Measurements from ENCODE around the gene ARPC5L.

Gene ARPC5L

DNA sequence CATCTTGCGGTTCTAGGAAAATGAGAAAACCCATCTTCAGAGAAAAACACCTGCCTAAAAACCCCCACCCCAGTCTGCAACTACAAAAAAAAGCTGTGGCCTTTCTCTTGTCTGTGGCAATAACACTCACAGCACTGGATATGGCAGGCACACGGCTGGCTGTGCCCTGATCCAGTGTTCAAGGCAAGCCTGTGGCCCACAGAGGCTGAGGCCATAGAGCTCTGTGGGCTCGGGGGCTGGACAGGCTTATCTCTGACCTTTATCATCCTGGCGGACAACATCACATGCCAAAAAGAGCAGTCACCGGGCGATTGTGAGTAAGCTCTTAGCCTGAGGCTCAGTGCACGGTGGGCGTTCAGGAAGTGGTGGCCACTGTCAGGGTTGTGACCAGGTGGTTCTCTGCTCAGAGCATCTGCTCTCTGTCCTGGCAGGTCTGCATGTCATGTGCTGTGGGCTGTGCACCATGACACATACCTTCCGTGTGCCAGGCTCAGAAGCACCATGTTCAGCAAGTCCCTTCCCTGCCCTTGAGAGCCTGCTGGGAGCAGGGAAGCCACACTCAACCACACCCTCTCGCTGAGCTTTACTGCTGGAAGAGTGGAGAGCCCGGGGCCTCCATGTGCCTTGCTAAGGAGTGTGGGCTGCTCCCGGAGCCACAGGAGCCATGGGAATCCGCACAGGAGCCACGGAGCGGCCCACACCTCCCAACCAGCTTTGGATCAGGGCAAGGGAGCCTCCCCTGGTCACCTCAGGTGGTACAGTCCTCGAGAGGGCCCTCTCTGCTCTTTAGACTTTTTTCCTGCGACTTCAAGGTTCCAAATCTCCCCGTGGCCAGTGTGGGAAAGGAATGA is 43.3 kb upstream of the ARPC5L start:
- no peak overlapping the region for H3K4me3 ChIP-seq (ENCODE audit: control insufficient read depth, low read depth, low read length)
- DNase-seq (ENCODE audit: low read depth) = no peak
- TF ChIP-seq, protein P1, sequence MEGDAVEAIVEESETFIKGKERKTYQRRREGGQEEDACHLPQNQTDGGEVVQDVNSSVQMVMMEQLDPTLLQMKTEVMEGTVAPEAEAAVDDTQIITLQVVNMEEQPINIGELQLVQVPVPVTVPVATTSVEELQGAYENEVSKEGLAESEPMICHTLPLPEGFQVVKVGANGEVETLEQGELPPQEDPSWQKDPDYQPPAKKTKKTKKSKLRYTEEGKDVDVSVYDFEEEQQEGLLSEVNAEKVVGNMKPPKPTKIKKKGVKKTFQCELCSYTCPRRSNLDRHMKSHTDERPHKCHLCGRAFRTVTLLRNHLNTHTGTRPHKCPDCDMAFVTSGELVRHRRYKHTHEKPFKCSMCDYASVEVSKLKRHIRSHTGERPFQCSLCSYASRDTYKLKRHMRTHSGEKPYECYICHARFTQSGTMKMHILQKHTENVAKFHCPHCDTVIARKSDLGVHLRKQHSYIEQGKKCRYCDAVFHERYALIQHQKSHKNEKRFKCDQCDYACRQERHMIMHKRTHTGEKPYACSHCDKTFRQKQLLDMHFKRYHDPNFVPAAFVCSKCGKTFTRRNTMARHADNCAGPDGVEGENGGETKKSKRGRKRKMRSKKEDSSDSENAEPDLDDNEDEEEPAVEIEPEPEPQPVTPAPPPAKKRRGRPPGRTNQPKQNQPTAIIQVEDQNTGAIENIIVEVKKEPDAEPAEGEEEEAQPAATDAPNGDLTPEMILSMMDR (IDR thresholded peaks at IDR 0.05; ENCODE audit: control insufficient read depth, insufficient read depth, low read depth, low read length, missing control alignments) = no peak

DNA sequence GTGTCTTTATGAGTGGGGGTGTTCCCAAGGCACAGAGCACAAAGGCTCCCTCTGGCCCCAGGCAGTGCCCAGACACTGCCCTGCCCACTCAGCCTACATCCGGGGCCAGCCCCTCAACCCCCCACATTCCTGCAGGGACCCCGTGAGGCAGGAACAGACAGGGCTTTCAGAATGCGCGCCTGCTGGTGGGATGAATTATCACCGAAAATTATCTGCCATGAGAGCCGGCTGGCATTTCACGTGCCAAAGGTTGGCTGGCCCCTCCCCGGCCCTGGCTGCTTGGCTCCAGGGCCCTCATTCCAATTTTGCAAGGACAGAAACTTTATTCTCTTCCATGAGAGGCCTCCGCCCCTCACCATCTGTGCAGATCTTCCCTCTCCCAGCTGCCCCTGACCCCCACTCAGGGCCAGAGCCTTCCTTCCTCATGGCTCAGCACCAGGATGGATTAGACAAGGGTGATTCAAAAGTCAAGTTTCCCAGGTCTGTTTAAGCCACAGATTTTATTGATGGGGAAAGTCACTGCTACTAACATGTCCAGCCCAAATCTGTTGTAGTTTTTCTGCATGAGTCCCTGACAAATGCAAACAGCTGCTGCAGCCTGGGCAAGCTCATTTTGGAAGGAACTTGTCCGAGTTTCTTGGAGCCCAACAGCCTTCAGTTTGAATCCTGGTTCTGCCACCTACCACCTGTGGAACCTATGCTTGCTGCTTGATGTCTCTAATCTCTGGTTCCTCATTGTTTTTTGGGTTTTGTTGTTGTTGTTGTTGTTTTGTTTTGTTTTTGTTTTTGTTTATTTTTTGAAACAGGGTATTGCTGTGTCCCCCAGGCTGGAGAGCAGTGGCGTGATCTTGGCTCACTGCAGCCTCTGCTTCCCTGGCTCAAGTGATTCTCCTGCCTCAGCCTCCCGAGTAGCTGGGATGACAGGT is 41.0 kb upstream of the ARPC5L start:
- TF ChIP-seq, protein P1 (IDR thresholded peaks at IDR 0.05; ENCODE audit: control insufficient read depth, insufficient read depth, low read depth, low read length, missing control alignments) = no peak
- no peak overlapping the region for H3K4me3 ChIP-seq (ENCODE audit: control insufficient read depth, low read depth, low read length)
- no peak for DNase-seq (ENCODE audit: low read depth)

DNA sequence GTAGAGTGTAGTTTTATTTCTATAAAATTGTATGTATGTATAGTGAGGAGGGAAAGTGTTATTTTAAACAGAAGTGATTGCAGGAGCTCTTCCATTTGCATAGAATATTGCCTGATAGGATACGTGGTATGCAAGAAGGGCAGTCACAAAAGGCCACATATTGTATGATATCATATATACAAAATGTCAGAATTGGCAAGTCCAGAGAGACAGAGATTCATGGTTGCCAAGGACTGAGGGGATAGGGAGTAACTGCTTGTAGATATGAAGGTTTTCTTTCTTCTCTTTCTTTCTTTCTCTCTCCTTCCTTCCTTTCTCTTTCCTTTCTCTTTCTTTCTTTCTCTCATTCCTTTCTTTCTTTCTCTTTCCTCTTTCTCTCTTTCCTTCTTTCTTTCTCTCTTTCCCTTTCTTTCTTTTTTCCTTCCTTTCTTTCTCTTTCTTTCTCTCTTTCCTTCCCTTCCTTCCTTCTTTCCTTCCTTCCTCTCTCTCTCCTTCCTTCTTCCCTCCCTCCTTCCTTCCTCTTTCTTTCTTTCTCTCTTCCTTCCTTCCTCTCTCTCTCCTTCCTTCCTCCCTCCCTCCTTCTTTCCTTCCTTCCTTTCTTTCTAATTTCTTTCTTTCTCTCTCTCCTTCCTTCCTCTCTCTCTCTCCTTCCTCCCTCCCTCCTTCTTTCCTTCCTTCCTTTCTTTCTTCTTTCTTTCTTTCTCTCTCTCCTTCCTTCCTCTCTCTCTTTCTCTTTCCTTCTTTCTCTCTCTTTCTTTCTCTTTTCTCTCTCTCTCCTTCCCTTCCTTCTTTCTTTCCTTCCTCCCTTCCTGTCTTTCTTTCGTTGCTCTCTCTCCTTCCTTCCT is 33.2 kb upstream of the ARPC5L start:
- no peak overlapping the region for H3K4me3 ChIP-seq (ENCODE audit: control insufficient read depth, low read depth, low read length)
- no peak for DNase-seq (ENCODE audit: low read depth)
- TF ChIP-seq, protein P1 (IDR thresholded peaks at IDR 0.05; ENCODE audit: control insufficient read depth, insufficient read depth, low read depth, low read length, missing control alignments) = no peak

DNA sequence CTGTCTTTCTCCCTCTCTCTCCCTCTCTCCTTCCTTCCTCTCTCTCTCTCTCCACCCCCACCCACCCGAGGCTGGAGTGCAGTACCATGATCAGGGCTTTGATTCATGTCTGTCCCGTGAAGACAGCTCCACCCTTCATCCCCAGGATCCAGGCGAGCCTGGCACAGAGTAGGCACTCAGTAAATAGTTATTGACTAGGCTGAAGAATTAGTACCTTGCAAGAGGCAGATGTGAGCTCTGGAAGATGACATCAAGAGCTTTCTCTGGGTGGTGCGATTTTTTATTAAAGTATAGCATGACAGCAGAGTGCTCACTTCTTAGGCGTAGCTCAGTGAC is 32.6 kb upstream of the ARPC5L start:
- H3K4me3 ChIP-seq (ENCODE audit: control insufficient read depth, low read depth, low read length) = no peak overlapping the region
- TF ChIP-seq, protein P1 (IDR thresholded peaks at IDR 0.05; ENCODE audit: control insufficient read depth, insufficient read depth, low read depth, low read length, missing control alignments) = no peak
- DNase-seq (ENCODE audit: low read depth) = no peak

DNA sequence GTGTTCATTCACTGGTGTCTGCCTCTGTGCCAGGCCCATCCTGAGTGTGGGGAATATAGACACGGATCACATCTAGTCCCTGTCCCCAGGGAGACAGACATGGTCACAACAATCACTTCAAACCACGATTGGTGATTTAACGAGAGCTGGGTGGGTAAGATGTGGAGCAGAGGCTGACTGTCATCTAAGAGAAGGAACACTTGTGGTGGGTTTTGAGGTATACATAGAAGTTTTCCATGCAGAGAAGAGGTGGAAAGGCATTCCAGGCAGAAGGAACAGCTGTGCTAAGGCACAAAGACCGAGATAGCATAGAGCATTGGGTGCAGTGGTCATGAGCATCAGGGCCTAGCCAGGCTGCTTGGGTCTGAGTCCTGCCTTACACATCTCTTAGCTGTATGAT is 31.3 kb upstream of the ARPC5L start:
- no peak overlapping the region for H3K4me3 ChIP-seq (ENCODE audit: control insufficient read depth, low read depth, low read length)
- TF ChIP-seq, protein P1 (IDR thresholded peaks at IDR 0.05; ENCODE audit: control insufficient read depth, insufficient read depth, low read depth, low read length, missing control alignments) = no peak
- no peak for DNase-seq (ENCODE audit: low read depth)

Measured in AG09309 (cell line).